Endothelial cell of coronary artery (primary cell): ENCODE data around the gene PSD. TPM values are rescaled to one million over a fixed set of nuclear protein-coding genes. Genes with fewer than 3 reads are reported as not detected.

Experiments
- total RNA-seq: library from RNA; depleted of rRNA; stranded (reverse); fragments of >200 nt; gene quantifications from 2 replicates; pipeline ENCODE4 v1.2.3, GENCODE V29; 2014

The PSD gene
- total RNA-seq = 0.09 and 0.28 TPM in 2 replicates

GRCh38 chr10:102418622-102419268 is at the start of gene PSD:
Gene PSD, minus strand, starts transcription at chr10:102418785. Its CDS starts 1,747 bp downstream, at chr10:102417038.

GRCh38 chr10:102451105-102451969 is 32.8 kb upstream of the PSD start, which contains the start of gene C10orf95:
Gene C10orf95, minus strand, starts transcription at chr10:102451543. Its CDS starts 450 bp downstream, at chr10:102451093.

GRCh38 chr10:102432162-102432950 is 13.8 kb upstream of the PSD start, which contains the start of gene CUEDC2:
Gene CUEDC2, minus strand, starts transcription at chr10:102432574. Its CDS starts 7,386 bp downstream, at chr10:102425188.

GRCh38 chr10:102420714-102421506 is 2.3 kb upstream of the PSD start, which contains the start of gene FBXL15:
Gene FBXL15, plus strand, starts transcription at chr10:102420836. Its CDS starts 294 bp downstream, at chr10:102421130.

DNA sequence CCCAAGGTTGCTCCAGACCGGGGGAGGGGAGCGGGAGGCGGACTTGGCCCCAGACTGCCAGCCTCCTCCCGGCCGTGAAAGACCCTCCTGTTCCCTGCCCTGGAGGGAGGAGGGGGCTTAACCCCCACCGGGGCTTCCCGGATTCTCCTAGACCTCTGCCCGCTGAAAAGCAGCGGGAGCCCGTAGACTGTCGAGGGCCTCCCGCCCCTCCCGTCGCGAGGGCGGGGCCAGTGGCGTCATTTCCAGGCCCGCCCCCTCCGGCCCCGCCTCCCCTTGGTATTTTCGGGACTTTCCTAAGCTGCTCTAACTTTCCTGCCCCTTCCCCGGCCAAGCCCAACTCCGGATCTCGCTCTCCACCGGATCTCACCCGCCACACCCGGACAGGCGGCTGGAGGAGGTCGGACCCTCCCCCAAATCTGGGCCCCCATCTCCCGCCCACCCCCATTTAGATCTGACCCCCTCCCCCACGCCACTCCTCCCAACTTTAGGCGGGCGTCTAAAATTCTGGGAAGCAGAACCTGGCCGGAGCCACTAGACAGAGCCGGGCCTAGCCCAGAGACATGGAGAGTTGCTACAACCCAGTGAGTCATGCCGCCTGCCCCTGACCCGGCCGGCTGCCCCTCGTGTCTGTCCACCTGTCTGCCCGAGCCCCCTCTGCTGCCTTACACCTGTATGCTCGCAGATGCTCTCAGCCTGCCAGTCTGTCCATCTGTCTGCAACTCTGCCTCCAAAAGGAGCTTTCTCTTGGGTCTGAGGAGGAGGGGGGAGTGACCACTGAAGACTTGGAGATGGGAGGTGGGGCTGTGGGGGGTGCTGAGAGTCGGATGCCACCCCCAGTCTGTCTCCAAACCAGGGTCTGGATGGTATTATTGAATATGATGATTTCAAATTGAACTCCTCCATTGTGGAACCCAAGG is 22.9 kb downstream of the PSD start, which contains the start of gene NFKB2:
Gene NFKB2 (plus strand): TSS at position 306 of the 917 bp plus-strand sequence. CDS start 255 bp downstream, at position 561.

Other genes starting within 250 kb of the PSD start
- gene ELOVL3, start 192.5 kb downstream of the PSD start, total RNA-seq = 0.09 TPM in 1 of 2 replicates, not detected in the other
- gene PITX3, start 177.3 kb downstream of the PSD start, total RNA-seq = not detected in 2 replicates
- 16.2 and 26.7 TPM in 2 replicates for gene GBF1, start 173.3 kb downstream of the PSD start, total RNA-seq
- 13.4 and 29.5 TPM in 2 replicates for gene NFKB2, start 23.1 kb downstream of the PSD start, total RNA-seq
- 6.6 and 7.7 TPM in 2 replicates for gene FBXL15, start 2.1 kb upstream of the PSD start, total RNA-seq
- 38.1 and 52.0 TPM in 2 replicates for gene CUEDC2, start 13.8 kb upstream of the PSD start, total RNA-seq
- 0.09 TPM in 1 of 2 replicates, not detected in the other for gene C10orf95, start 32.8 kb upstream of the PSD start, total RNA-seq
- 148 and 157 TPM in 2 replicates for gene ACTR1A, start 83.9 kb upstream of the PSD start, total RNA-seq
- gene SUFU, start 85.2 kb upstream of the PSD start, total RNA-seq = 3.3 and 4.3 TPM in 2 replicates
- 61.3 and 82.2 TPM in 2 replicates for gene TRIM8, start 225.7 kb upstream of the PSD start, total RNA-seq